ENCODE measurements around the gene FATE1.

FATE1 gene

GRCh38 chrX:151743651-151744470 is 28.0 kb downstream of the FATE1 start:
- DNase-seq (ENCODE audit: low read depth, low spot score): no peak

GRCh38 chrX:151745651-151746050 is 29.8 kb downstream of the FATE1 start:
- no peak for DNase-seq (ENCODE audit: low read depth, low spot score)

- DNase-seq (ENCODE audit: low read depth, low spot score): no peak
Measured at GRCh38 chrX:151746502-151746901, 30.7 kb downstream of the FATE1 start.

GRCh38 chrX:151750511-151750910 is 34.7 kb downstream of the FATE1 start:
- no peak for DNase-seq (ENCODE audit: low read depth, low spot score)

GRCh38 chrX:151752847-151753246 is 37.0 kb downstream of the FATE1 start:
- no peak for DNase-seq (ENCODE audit: low read depth, low spot score)

- DNase-seq (ENCODE audit: low read depth, low spot score): peak; percentile 90
Measured at GRCh38 chrX:151753313-151754046, 37.6 kb downstream of the FATE1 start.

GRCh38 chrX:151754047-151754429 is 38.2 kb downstream of the FATE1 start:
- DNase-seq (ENCODE audit: low read depth, low spot score): peak; percentile 54

- DNase-seq (ENCODE audit: low read depth, low spot score): no peak
Measured at GRCh38 chrX:151754641-151755215, 38.9 kb downstream of the FATE1 start.

- DNase-seq (ENCODE audit: low read depth, low spot score): no peak
Measured at GRCh38 chrX:151759041-151759708, 43.3 kb downstream of the FATE1 start.

- DNase-seq (ENCODE audit: low read depth, low spot score): peak; percentile 6
Measured at GRCh38 chrX:151762802-151763201, 47.0 kb downstream of the FATE1 start.

- no peak for DNase-seq (ENCODE audit: low read depth, low spot score)
Measured at GRCh38 chrX:151763711-151764110, 47.9 kb downstream of the FATE1 start.

- no peak for DNase-seq (ENCODE audit: low read depth, low spot score)
Measured at GRCh38 chrX:151765026-151765425, 49.2 kb downstream of the FATE1 start.

GRCh38 chrX:151771726-151772125 is 55.9 kb downstream of the FATE1 start:
- DNase-seq (ENCODE audit: low read depth, low spot score): no peak
